Transverse colon (tissue), 4 donors: Measurements from ENCODE around the gene MED17.

ENCODE experiments used
- CTCF ChIP-seq, 5 experiments: fragments of 200-600 bp in 3 of 5; fragments of 450-650 bp in 2 of 5; sonication (generic) in 3 of 5; IDR thresholded peaks; 1 replicate in 2 of 5; 2 replicates in 3 of 5; pipeline ENCODE4 v1.5.1; 2016 to 2017; ENCODE audit warnings: antibody characterized with exemption in 5 of 5, inconsistent platforms in 3 of 5, mild to moderate bottlenecking in 2 of 5, moderate library complexity in 1 of 5
- EP300 ChIP-seq: sonication (generic); formaldehyde crosslinking; IDR thresholded peaks from one replicate; pipeline ENCODE4 v1.6.1; 2017; ENCODE audit warnings: antibody characterized with exemption, low read depth
- POLR2A ChIP-seq: fragments of 450-650 bp; IDR thresholded peaks from one replicate; pipeline ENCODE4 v1.6.1; 2016; ENCODE audit warnings: antibody characterized with exemption, mild to moderate bottlenecking, moderate library complexity
- POLR2AphosphoS5 ChIP-seq, 3 donors: sonication (generic); formaldehyde crosslinking; IDR thresholded peaks; one replicate each; pipeline ENCODE4 v1.6.1; 2016; ENCODE audit warnings: antibody characterized with exemption in 3 of 3

- TF ChIP-seq CTCF (IDR thresholded peaks at IDR 0.05) (no peak), POLR2A (no peak), EP300 (no peak), POLR2AphosphoS5 (IDR thresholded peaks at IDR 0.05) (no peak)
Measured at GRCh38 chr11:93841446-93841845, 57.4 kb downstream of the MED17 start.
